Measurements from ENCODE around the gene CD7.

CD7 gene

DNA sequence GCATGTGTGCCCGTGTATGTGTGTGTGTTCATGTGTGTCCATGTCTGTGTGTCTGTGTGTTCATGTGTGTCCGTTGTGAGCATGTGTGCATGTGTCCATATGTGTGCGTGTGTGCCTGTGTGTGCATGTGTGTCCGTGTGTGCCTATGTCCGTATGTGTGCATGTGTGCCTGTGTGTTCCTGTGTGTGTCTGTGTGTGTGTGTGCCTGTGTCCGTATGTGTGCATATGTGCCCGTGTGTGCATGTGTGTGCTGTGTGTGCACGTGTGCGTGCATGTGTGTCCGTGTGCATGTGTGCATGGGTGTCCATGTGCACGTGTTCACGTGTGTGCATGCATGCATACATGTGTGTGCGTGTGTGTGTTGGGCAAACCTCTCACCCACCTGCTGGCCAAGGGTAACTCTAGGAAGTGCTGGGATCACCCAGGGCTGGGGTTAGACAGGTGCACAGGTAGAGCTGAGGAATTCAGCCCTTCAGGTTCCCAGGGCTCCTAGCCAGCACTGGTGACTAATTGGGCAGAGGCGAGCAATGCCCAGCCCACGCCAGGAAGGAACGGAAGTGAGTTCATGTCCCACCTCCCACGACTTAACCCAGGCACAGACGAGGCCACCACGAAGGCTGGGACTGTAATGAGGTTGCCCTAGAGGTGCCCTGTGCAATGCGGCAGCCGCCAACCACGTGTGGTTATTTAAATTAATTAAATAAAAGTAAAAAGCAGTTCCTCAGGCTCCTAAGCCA is 35.7 kb downstream of the CD7 start (continued):
- TF ChIP-seq ZNF621 (tag by site-specific recombination; IDR thresholded peaks at IDR 0.05) (no peak), ZBTB48 (tag by site-specific recombination; IDR thresholded peaks at IDR 0.05) (peak; percentile 50), ZNF473 (tag by site-specific recombination; IDR thresholded peaks at IDR 0.05) (peak; percentile 76; the same call in 1 of the 2 replicates), GLIS1 (tag by site-specific recombination; IDR thresholded peaks at IDR 0.05) (peak; percentile 52; the same call in 1 of the 2 replicates), SCRT2 (tag by site-specific recombination; IDR thresholded peaks at IDR 0.05) (0 out of 2 replicates have a peak, but pooled peaks have one; percentile 18), ZNF521 (tag by site-specific recombination; IDR thresholded peaks at IDR 0.05) (peak; percentile 73; the same call in 1 of the 2 replicates), ZFHX2 (tag by site-specific recombination; conservative IDR thresholded peaks at IDR 0.05) (peak; percentile 91), ZNF169 (tag by site-specific recombination; IDR thresholded peaks at IDR 0.05) (no peak), ZNF830 (tag by site-specific recombination; IDR thresholded peaks at IDR 0.05; ENCODE audit: low read depth) (no peak), ZNF302 (tag by site-specific recombination; IDR thresholded peaks at IDR 0.05; ENCODE audit: low read depth) (no peak), ZNF510 (tag by site-specific recombination; IDR thresholded peaks at IDR 0.05; ENCODE audit: insufficient replicate concordance) (no peak), ZNF311 (tag by site-specific recombination; IDR thresholded peaks at IDR 0.05; ENCODE audit: borderline replicate concordance) (peak; percentile 69; the same call in 1 of the 2 replicates), ZNF670 (tag by site-specific recombination; IDR thresholded peaks at IDR 0.05; ENCODE audit: low read depth) (no peak), ZNF747 (tag by site-specific recombination; IDR thresholded peaks at IDR 0.05) (peak; percentile 75; the same call in 1 of the 2 replicates)
- TF ChIP-seq, protein P1, sequence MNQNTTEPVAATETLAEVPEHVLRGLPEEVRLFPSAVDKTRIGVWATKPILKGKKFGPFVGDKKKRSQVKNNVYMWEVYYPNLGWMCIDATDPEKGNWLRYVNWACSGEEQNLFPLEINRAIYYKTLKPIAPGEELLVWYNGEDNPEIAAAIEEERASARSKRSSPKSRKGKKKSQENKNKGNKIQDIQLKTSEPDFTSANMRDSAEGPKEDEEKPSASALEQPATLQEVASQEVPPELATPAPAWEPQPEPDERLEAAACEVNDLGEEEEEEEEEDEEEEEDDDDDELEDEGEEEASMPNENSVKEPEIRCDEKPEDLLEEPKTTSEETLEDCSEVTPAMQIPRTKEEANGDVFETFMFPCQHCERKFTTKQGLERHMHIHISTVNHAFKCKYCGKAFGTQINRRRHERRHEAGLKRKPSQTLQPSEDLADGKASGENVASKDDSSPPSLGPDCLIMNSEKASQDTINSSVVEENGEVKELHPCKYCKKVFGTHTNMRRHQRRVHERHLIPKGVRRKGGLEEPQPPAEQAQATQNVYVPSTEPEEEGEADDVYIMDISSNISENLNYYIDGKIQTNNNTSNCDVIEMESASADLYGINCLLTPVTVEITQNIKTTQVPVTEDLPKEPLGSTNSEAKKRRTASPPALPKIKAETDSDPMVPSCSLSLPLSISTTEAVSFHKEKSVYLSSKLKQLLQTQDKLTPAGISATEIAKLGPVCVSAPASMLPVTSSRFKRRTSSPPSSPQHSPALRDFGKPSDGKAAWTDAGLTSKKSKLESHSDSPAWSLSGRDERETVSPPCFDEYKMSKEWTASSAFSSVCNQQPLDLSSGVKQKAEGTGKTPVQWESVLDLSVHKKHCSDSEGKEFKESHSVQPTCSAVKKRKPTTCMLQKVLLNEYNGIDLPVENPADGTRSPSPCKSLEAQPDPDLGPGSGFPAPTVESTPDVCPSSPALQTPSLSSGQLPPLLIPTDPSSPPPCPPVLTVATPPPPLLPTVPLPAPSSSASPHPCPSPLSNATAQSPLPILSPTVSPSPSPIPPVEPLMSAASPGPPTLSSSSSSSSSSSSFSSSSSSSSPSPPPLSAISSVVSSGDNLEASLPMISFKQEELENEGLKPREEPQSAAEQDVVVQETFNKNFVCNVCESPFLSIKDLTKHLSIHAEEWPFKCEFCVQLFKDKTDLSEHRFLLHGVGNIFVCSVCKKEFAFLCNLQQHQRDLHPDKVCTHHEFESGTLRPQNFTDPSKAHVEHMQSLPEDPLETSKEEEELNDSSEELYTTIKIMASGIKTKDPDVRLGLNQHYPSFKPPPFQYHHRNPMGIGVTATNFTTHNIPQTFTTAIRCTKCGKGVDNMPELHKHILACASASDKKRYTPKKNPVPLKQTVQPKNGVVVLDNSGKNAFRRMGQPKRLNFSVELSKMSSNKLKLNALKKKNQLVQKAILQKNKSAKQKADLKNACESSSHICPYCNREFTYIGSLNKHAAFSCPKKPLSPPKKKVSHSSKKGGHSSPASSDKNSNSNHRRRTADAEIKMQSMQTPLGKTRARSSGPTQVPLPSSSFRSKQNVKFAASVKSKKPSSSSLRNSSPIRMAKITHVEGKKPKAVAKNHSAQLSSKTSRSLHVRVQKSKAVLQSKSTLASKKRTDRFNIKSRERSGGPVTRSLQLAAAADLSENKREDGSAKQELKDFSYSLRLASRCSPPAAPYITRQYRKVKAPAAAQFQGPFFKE (tag by site-specific recombination; IDR thresholded peaks at IDR 0.05; ENCODE audit: borderline replicate concordance): peak; percentile 85; the same call in 1 of the 2 replicates
- TF ChIP-seq, protein P2, sequence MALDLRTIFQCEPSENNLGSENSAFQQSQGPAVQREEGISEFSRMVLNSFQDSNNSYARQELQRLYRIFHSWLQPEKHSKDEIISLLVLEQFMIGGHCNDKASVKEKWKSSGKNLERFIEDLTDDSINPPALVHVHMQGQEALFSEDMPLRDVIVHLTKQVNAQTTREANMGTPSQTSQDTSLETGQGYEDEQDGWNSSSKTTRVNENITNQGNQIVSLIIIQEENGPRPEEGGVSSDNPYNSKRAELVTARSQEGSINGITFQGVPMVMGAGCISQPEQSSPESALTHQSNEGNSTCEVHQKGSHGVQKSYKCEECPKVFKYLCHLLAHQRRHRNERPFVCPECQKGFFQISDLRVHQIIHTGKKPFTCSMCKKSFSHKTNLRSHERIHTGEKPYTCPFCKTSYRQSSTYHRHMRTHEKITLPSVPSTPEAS (tag by site-specific recombination; IDR thresholded peaks at IDR 0.05): peak; percentile 99
- TF ChIP-seq, protein P3, sequence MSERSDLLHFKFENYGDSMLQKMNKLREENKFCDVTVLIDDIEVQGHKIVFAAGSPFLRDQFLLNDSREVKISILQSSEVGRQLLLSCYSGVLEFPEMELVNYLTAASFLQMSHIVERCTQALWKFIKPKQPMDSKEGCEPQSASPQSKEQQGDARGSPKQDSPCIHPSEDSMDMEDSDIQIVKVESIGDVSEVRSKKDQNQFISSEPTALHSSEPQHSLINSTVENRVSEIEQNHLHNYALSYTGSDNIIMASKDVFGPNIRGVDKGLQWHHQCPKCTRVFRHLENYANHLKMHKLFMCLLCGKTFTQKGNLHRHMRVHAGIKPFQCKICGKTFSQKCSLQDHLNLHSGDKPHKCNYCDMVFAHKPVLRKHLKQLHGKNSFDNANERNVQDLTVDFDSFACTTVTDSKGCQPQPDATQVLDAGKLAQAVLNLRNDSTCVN (tag by site-specific recombination; optimal IDR thresholded peaks at IDR 0.05): peak; percentile 33

DNA sequence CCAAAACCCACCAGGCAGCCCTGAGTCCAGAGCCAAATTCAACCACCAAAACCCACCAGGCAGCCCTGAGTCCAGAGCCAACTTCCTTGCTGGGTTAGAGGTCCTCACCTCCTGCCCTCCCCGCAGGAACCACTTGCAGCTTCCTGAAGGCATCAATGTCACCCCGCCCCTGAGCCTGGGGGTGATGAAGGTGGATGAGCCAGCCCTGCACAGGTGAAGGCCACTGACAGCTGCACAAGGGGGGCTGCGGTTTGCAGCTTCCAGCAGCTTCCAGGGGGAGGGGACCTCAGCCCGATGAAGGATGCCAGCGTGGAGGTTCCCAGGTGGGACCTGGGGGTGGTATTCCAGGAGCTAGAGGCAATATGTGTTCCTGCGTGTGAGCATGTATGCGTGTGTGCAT is 36.3 kb downstream of the CD7 start:
- TF ChIP-seq ZNF433 (tag by site-specific recombination; IDR thresholded peaks at IDR 0.05; ENCODE audit: low read depth) (no peak), ZNF530 (tag by site-specific recombination; IDR thresholded peaks at IDR 0.05; ENCODE audit: low read depth) (no peak), ZNF10 (tag by site-specific recombination; IDR thresholded peaks at IDR 0.05) (peak; percentile 80), ZNF366 (tag by site-specific recombination; conservative IDR thresholded peaks at IDR 0.05) (no peak)
- no peak overlapping the region for H3K27ac ChIP-seq (ENCODE audit: extremely low read depth, low read depth, low read length)
- H3K36me3 ChIP-seq (ENCODE audit: control insufficient read depth in 2 of 2, insufficient read depth in 1 of 2, low read length in 2 of 2): peaks cover 0 to 4% of the 10 kb centered on the region in 2 experiments; a peak in 1 of 3 replicates
- peaks cover 9% of the 10 kb centered on the region for H3K4me1 ChIP-seq (ENCODE audit: control insufficient read depth, insufficient read depth, low read length)
- H3K4me3 ChIP-seq (ENCODE audit: low read depth, low read length): no peak overlapping the region
- POLR2A ChIA-PET: interaction anchor here (0.9 to 4.5 kb wide), 4 partner anchors 7 to 17 kb away, joined by 3 to 44 read pairs (median 13); partner anchors contain the start of gene CSNK1D
- no peaks in the 10 kb centered on the region for H3K9me3 ChIP-seq (ENCODE audit: control insufficient read depth, insufficient read depth, low read depth, low read length)
- CTCF ChIA-PET: interaction anchor here (0.7 to 0.8 kb wide), 2 partner anchors 19 to 52 kb away, joined by 3 read pairs; no protein-coding TSS in a partner anchor

Data from HEK293 (cell line).